K562 (cell line): ENCODE results near the gene SLC16A4. TPM values are rescaled to one million over a fixed set of nuclear protein-coding genes. Genes with fewer than 3 reads are reported as not detected.

Source experiments
- JUND ChIP-seq, 2 experiments: IDR thresholded peaks; 2 replicates in 1 of 2; 3 replicates in 1 of 2; pipeline ENCODE4 v1.6.1; 2011; ENCODE audit warnings: borderline replicate concordance in 2 of 2, low read depth in 2 of 2, low read length in 2 of 2, improper control_type of control experiment in 1 of 2, missing biosample characterization in 1 of 2, missing genetic modification characterization in 1 of 2, missing genetic modification reagents in 1 of 2
- NR2C1 ChIP-seq, 2 experiments: fragments of 450-650 bp; IDR thresholded peaks; 2 replicates each; pipeline ENCODE4 v1.6.1; 2017; ENCODE audit warnings: mild to moderate bottlenecking in 2 of 2, antibody characterized with exemption in 1 of 2, inconsistent platforms in 1 of 2, missing compliant biosample characterization in 1 of 2, missing genetic modification characterization in 1 of 2
- NR3C1 ChIP-seq: sonication (generic); formaldehyde crosslinking; IDR thresholded peaks from 2 replicates; pipeline ENCODE4 v1.8.1; 2022; ENCODE audit warnings: missing genetic modification reagents
- SIRT6 ChIP-seq: IDR thresholded peaks from one replicate; pipeline ENCODE4 v1.6.1; 2012; ENCODE audit warnings: low read depth, mild to moderate bottlenecking, control low read depth, inconsistent platforms, low read length, moderate library complexity
- SMARCA5 ChIP-seq: fragments of 450-650 bp; IDR thresholded peaks from 2 replicates; pipeline ENCODE4 v1.6.1; 2016
- TSC22D4 ChIP-seq: fragments of 450-650 bp; IDR thresholded peaks from 2 replicates; pipeline ENCODE4 v1.6.1; 2016; ENCODE audit warnings: missing genetic modification characterization, missing biosample characterization, control low read depth
- ZNF165 ChIP-seq: fragments of 250-450 bp; sonication (Bioruptor Pico); IDR thresholded peaks from 2 replicates; pipeline ENCODE4 v1.4.0; 2020; ENCODE audit warnings: borderline replicate concordance
- ZNF253 ChIP-seq: fragments of 250-450 bp; sonication (Bioruptor Pico); conservative IDR thresholded peaks from 2 replicates; pipeline ENCODE4 v1.6.1; 2021; ENCODE audit warnings: mild to moderate bottlenecking
- ZNF830 ChIP-seq: fragments of 250-450 bp; sonication (Bioruptor Pico); IDR thresholded peaks from 2 replicates; pipeline ENCODE4 v1.5.0; 2021; ENCODE audit warnings: mild to moderate bottlenecking
- polyA plus RNA-seq, 8 experiments: library from polyadenylated mRNA; depleted of rRNA in 4 of 8; stranded (reverse) in 5 of 8; unstranded in 3 of 8; fragments of >200 nt; fragmentation: Nextera tagmentation in 2 of 8; fragmentation: Illumina TruSeq in 1 of 8; extraction: Ambion mirVana in 2 of 8; extraction: Trizol in 1 of 8; gene quantifications; 2 replicates each; pipeline versions ENCODE4 v1.2.1 to v1.2.3, GENCODE V29; 2011 to 2014; ENCODE audit warnings: inconsistent platforms in 1 of 8, missing spikeins in 1 of 8
- total RNA-seq, 7 experiments: library from RNA; depleted of rRNA in 6 of 7; stranded (reverse); fragments of >200 nt in 6 of 7; fragmentation: Illumina TruSeq in 2 of 7; extraction: Trizol in 2 of 7; gene quantifications; 2 replicates each; pipeline versions ENCODE4 v1.2.1 to v1.2.3, GENCODE V29; 2011 to 2021; ENCODE audit warnings: low replicate concordance in 1 of 7
- TF ChIP-seq, protein P1 (sequence below): sonication (generic); formaldehyde crosslinking; IDR thresholded peaks from 2 replicates; pipeline ENCODE4 v1.8.0; 2023; ENCODE audit warnings: mild to moderate bottlenecking, missing genetic modification reagents
- TF ChIP-seq, protein P2 (sequence below): fragments of 450-650 bp; formaldehyde crosslinking; IDR thresholded peaks from 2 replicates; pipeline ENCODE4 v1.4.0; 2020; ENCODE audit warnings: mild to moderate bottlenecking, moderate library complexity
- TF ChIP-seq, protein P3 (sequence below): sonication (generic); formaldehyde crosslinking; IDR thresholded peaks from 2 replicates; pipeline ENCODE4 v1.8.1; 2023; ENCODE audit warnings: mild to moderate bottlenecking, missing genetic modification reagents
- TF ChIP-seq, protein P4 (sequence below): sonication (generic); IDR thresholded peaks from 2 replicates; pipeline ENCODE4 v1.6.1; 2016
- TF ChIP-seq, protein P5 (sequence below), 2 experiments: fragments of 450-650 bp; IDR thresholded peaks; 2 replicates each; pipeline ENCODE4 v1.6.1; 2016

SLC16A4 gene
- total and polyA plus RNA-seq, 9 of the 15 experiments (the other 6 are each of a cell fraction or from before 2014, with no cell fraction given): 0.04 to 0.31 (median 0.18) TPM; not detected in 1

DNA sequence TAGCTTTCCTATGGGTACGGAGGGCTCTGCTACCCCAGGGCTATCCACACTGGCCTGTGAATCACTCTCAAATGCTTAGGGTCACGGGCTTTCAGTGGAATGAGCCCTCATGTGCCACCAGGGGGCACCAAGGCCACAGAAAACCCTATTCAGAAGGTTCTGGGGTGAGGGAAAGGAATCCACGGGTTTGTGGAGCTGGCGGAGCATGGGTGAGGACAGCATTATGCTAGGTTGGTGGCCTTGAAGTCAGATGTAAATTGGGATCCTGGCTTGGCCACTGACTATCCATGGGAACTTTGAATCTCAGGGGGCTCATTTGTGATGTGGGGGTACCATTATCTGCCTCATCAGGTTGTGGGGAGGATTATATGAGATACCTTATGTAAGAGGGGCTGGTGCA lies 21.8 kb upstream of the SLC16A4 start (continued):
- TF ChIP-seq, protein P1, sequence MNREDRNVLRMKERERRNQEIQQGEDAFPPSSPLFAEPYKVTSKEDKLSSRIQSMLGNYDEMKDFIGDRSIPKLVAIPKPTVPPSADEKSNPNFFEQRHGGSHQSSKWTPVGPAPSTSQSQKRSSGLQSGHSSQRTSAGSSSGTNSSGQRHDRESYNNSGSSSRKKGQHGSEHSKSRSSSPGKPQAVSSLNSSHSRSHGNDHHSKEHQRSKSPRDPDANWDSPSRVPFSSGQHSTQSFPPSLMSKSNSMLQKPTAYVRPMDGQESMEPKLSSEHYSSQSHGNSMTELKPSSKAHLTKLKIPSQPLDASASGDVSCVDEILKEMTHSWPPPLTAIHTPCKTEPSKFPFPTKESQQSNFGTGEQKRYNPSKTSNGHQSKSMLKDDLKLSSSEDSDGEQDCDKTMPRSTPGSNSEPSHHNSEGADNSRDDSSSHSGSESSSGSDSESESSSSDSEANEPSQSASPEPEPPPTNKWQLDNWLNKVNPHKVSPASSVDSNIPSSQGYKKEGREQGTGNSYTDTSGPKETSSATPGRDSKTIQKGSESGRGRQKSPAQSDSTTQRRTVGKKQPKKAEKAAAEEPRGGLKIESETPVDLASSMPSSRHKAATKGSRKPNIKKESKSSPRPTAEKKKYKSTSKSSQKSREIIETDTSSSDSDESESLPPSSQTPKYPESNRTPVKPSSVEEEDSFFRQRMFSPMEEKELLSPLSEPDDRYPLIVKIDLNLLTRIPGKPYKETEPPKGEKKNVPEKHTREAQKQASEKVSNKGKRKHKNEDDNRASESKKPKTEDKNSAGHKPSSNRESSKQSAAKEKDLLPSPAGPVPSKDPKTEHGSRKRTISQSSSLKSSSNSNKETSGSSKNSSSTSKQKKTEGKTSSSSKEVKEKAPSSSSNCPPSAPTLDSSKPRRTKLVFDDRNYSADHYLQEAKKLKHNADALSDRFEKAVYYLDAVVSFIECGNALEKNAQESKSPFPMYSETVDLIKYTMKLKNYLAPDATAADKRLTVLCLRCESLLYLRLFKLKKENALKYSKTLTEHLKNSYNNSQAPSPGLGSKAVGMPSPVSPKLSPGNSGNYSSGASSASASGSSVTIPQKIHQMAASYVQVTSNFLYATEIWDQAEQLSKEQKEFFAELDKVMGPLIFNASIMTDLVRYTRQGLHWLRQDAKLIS: 0 out of 2 replicates have a peak, but pooled peaks have one; percentile 15
- TF ChIP-seq NR2C1 (IDR thresholded peaks at IDR 0.05) (no peak), NR2C1 (tag; IDR thresholded peaks at IDR 0.05) (0 out of 2 replicates have a peak, but pooled peaks have one; percentile 21), JUND (IDR thresholded peaks at IDR 0.05; ENCODE audit: borderline replicate concordance, low read depth, low read length) (peak; percentile 72), JUND (tag; IDR thresholded peaks at IDR 0.05; ENCODE audit: borderline replicate concordance, low read depth, low read length) (peak; percentile 49; the same call in 1 of the 3 replicates), SIRT6 (no peak), ZNF165 (no peak), ZNF830 (no peak), NR3C1 (CRISPR knock-in tag) (no peak), ZNF253 (CRISPR knock-in tag) (no peak), SMARCA5 (peak; percentile 61; the same call in 1 of the 2 replicates), TSC22D4 (no peak)
- TF ChIP-seq, protein P2, sequence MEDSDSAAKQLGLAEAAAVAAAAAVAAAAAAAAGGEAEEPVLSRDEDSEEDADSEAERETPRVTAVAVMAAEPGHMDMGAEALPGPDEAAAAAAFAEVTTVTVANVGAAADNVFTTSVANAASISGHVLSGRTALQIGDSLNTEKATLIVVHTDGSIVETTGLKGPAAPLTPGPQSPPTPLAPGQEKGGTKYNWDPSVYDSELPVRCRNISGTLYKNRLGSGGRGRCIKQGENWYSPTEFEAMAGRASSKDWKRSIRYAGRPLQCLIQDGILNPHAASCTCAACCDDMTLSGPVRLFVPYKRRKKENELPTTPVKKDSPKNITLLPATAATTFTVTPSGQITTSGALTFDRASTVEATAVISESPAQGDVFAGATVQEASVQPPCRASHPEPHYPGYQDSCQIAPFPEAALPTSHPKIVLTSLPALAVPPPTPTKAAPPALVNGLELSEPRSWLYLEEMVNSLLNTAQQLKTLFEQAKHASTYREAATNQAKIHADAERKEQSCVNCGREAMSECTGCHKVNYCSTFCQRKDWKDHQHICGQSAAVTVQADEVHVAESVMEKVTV (CRISPR knock-in tag): peak; percentile 98
- TF ChIP-seq, protein P3, sequence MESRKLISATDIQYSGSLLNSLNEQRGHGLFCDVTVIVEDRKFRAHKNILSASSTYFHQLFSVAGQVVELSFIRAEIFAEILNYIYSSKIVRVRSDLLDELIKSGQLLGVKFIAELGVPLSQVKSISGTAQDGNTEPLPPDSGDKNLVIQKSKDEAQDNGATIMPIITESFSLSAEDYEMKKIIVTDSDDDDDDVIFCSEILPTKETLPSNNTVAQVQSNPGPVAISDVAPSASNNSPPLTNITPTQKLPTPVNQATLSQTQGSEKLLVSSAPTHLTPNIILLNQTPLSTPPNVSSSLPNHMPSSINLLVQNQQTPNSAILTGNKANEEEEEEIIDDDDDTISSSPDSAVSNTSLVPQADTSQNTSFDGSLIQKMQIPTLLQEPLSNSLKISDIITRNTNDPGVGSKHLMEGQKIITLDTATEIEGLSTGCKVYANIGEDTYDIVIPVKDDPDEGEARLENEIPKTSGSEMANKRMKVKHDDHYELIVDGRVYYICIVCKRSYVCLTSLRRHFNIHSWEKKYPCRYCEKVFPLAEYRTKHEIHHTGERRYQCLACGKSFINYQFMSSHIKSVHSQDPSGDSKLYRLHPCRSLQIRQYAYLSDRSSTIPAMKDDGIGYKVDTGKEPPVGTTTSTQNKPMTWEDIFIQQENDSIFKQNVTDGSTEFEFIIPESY (CRISPR knock-in tag): no peak
- TF ChIP-seq, protein P4, sequence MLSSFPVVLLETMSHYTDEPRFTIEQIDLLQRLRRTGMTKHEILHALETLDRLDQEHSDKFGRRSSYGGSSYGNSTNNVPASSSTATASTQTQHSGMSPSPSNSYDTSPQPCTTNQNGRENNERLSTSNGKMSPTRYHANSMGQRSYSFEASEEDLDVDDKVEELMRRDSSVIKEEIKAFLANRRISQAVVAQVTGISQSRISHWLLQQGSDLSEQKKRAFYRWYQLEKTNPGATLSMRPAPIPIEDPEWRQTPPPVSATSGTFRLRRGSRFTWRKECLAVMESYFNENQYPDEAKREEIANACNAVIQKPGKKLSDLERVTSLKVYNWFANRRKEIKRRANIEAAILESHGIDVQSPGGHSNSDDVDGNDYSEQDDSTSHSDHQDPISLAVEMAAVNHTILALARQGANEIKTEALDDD: no peak
- TF ChIP-seq, protein P5, sequence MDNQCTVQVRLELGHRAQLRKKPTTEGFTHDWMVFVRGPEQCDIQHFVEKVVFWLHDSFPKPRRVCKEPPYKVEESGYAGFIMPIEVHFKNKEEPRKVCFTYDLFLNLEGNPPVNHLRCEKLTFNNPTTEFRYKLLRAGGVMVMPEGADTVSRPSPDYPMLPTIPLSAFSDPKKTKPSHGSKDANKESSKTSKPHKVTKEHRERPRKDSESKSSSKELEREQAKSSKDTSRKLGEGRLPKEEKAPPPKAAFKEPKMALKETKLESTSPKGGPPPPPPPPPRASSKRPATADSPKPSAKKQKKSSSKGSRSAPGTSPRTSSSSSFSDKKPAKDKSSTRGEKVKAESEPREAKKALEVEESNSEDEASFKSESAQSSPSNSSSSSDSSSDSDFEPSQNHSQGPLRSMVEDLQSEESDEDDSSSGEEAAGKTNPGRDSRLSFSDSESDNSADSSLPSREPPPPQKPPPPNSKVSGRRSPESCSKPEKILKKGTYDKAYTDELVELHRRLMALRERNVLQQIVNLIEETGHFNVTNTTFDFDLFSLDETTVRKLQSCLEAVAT (IDR thresholded peaks at IDR 0.05): peak; percentile 45 to 57; a peak in 1 of 4 replicates
